Activated CD8-positive, alpha-beta T cell treated with anti-CD3 and anti-CD28 coated beads for 36 hours (primary cell): ENCODE data around the gene FEM1B. TPM values are rescaled to one million over a fixed set of nuclear protein-coding genes. Genes with fewer than 3 reads are reported as not detected.

Source experiments
- ATAC-seq: fragments of 200-7000 bp; cut with Tn5 transposase; one replicate; pipeline ENCODE4 v1.10.0; 2021; ENCODE audit warnings: mild to moderate bottlenecking, moderate library complexity
- CTCF ChIA-PET: fragments of 350-600 bp; sonication (Branson Sonifier 250); formaldehyde crosslinking; loops from one replicate; lab custom pipeline; 2021; ENCODE audit warnings: antibody characterized with exemption; lab: Charles Lee
- POLR2A ChIA-PET: fragments of 350-600 bp; sonication (Branson Sonifier 250); formaldehyde crosslinking; loops from one replicate; lab custom pipeline; 2021; ENCODE audit warnings: antibody characterized with exemption; lab: Charles Lee
- DNase-seq: peaks from one replicate; pipeline ENCODE4 v3.0.0-alpha.2; 2020
- H3K27ac Mint-ChIP-seq: one replicate; pipeline ENCODE4 v1.8.0; 2021; ENCODE audit warnings: mild to moderate bottlenecking, mixed read lengths
- H3K27me3 Mint-ChIP-seq: one replicate; pipeline ENCODE4 v1.8.0; 2021; ENCODE audit warnings: mixed read lengths
- H3K36me3 Mint-ChIP-seq: one replicate; pipeline ENCODE4 v1.8.0; 2021; ENCODE audit warnings: low read depth, mixed read lengths
- H3K4me1 Mint-ChIP-seq: one replicate; pipeline ENCODE4 v1.8.0; 2021; ENCODE audit warnings: low read depth, mixed read lengths
- H3K4me3 Mint-ChIP-seq: one replicate; pipeline ENCODE4 v1.8.0; 2021; ENCODE audit warnings: mild to moderate bottlenecking, moderate library complexity, mixed read lengths
- H3K9me3 Mint-ChIP-seq: one replicate; pipeline ENCODE4 v1.8.0; 2021; ENCODE audit warnings: mixed read lengths
- intact Hi-C: fragments of 100-400 bp; cut with micrococcal nuclease; formaldehyde crosslinking; loops from one replicate; pipeline ENCODE4 v1.10.0; 2022
- total RNA-seq, 2 experiments: library from RNA; stranded (reverse); gene quantifications; one replicate each; pipeline ENCODE4 v1.2.3, GENCODE V29; 2021
- TF ChIP-seq, protein P1 (sequence below): fragments of 200-600 bp; IDR thresholded peaks from one replicate; pipeline ENCODE4 v1.8.0; 2022; ENCODE audit warnings: antibody characterized with exemption, mild to moderate bottlenecking

Gene FEM1B
- total RNA-seq, 2 experiments from 2014 or later, result 37.1 to 44.4 TPM

DNA sequence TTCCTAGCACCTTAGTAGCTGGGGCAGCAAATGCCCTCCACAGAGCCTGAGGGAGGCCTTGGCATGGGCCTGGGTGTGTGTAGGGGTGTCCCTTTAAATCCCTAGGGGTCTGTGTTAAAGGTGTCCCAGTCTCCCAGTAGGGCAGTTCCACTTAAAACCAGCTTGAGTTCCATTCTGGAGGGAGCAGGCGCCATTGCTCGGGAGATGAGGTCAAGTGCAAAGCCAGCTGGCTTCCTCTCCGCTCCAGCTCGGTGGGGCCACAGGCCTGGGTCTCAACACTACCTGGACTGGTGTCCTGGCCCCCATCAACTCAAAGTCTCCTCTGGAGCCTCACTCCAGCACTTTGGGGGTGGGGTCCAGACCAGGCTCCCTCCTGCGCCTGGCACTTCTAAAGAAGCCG is 25.2 kb downstream of the FEM1B start:
- H3K4me3 Mint-ChIP-seq, result no peak overlapping the region
- ChIA-PET CTCF (interaction anchor here (1.1 to 1.5 kb wide), 5 partner anchors 22 to 94 kb away, joined by 3 to 4 read pairs (median 3); no protein-coding TSS in a partner anchor), POLR2A (interaction anchor here (1.8 kb wide), 1 partner anchor 25 kb away, joined by 4 read pairs; the partner anchor contains the start of gene FEM1B)
- intact Hi-C loops, result no loop called here
- H3K36me3 Mint-ChIP-seq, result peaks cover 2% of the 10 kb centered on the region
- ATAC-seq (no peak), DNase-seq (no peak)
- H3K27ac Mint-ChIP-seq, result no peak overlapping the region
- TF ChIP-seq, protein P1, sequence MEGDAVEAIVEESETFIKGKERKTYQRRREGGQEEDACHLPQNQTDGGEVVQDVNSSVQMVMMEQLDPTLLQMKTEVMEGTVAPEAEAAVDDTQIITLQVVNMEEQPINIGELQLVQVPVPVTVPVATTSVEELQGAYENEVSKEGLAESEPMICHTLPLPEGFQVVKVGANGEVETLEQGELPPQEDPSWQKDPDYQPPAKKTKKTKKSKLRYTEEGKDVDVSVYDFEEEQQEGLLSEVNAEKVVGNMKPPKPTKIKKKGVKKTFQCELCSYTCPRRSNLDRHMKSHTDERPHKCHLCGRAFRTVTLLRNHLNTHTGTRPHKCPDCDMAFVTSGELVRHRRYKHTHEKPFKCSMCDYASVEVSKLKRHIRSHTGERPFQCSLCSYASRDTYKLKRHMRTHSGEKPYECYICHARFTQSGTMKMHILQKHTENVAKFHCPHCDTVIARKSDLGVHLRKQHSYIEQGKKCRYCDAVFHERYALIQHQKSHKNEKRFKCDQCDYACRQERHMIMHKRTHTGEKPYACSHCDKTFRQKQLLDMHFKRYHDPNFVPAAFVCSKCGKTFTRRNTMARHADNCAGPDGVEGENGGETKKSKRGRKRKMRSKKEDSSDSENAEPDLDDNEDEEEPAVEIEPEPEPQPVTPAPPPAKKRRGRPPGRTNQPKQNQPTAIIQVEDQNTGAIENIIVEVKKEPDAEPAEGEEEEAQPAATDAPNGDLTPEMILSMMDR, result no peak
- peaks cover 1% of the 10 kb centered on the region for H3K27me3 Mint-ChIP-seq
- H3K4me1 Mint-ChIP-seq, result peaks cover 36% of the 10 kb centered on the region
- no peaks in the 10 kb centered on the region for H3K9me3 Mint-ChIP-seq

- ChIA-PET POLR2A (interaction anchor here (1.8 kb wide), 1 partner anchor 26 kb away, joined by 4 read pairs; the partner anchor contains the start of gene FEM1B), CTCF (interaction anchor here (1.1 to 1.3 kb wide), 4 partner anchors 22 to 93 kb away, joined by 3 to 4 read pairs (median 3); no protein-coding TSS in a partner anchor)
- Mint-ChIP-seq H3K9me3 (no peaks in the 10 kb centered on the region), H3K27me3 (peaks cover 1% of the 10 kb centered on the region), H3K4me3 (no peak overlapping the region), H3K4me1 (peaks cover 32% of the 10 kb centered on the region), H3K27ac (no peak overlapping the region), H3K36me3 (no peaks in the 10 kb centered on the region)
- TF ChIP-seq, protein P1, result no peak
- no peak for ATAC-seq
- intact Hi-C loops, result no loop called here
- no peak for DNase-seq
Observed at GRCh38 chr15:68303134-68303533, 25.6 kb downstream of the FEM1B start.

DNA sequence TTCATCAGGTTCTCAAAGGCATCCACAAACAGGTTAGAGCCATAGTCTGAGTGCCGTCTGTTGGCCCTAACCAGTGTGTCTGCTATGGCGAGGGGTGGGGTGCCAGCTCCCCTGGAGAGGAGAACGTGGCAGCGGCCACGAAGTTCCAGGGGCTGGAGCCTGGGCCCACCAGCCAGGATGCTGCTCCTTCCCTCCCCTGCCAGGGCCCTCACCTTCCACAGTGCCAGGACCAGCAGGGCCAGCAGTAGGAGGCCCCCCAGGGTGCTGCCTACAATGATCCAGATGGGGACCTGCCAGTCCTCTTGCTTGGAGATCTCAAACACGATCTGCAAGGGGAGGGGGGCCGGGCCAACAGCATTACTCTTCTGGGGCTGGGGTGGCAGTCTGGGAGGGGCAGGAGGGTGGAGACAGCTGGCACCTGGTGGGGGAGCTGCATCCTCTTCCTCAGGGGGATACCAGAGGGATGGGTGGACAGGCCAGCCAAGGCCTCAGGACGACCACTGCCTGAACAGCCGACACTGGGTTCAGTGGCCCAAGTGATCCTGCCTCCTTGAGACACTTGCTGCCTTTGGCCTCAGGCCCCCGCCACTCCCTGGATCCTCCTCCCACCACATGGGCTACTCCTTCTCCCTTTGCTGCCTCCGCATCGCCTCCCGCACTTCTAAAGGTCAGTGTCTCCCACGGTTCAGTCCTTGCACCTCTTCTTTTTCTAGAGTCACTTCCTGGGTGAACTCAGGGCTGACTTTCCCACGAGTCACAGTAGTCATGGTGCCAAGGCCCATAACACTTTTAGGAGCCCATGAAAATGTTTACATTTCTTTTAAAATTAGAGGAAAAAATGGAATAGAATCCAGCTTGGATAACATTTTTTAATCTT is 26.3 kb downstream of the FEM1B start:
- CTCF ChIA-PET, result interaction anchor here (0.7 to 4.4 kb wide), 7 partner anchors 9 to 92 kb away, joined by 3 to 85 read pairs (median 3); no protein-coding TSS in a partner anchor

DNA sequence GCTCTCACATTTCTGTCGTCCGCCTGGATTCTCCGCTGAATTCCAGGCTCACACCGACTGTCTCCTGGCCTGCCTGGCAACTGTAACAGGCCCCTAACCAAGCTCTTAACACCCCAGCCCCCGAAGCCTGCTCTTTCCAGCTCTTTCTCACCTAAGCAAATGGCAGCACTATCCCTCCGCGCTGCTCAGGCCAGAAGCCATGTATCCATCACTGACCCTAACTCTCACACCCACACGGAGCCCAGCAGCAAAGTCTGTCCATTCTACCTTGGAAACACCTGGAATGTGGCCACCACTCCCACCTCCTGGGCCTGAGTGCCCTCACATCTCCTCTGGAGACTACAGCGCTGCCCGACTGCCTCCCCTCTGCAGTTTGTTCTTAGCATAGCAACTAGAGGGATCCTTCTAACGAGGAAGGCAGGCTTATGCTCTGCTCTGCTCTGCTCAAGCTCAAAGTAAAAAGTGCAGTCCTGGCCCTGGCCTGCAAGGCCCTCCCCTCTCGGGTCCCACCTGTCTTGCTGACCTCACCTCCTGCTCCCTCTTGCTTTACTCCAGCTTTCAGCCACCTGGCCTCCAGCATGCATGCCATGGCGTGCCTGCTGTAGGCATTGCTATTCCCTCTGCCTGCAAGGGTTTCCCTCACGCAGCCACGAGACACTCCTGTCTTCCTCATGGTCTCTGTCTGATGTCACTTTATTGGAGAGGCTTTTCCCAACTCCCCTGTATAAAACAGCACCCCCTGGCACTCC is 27.2 kb downstream of the FEM1B start:
- intact Hi-C loops, result no loop called here
- TF ChIP-seq, protein P1, result no peak
- ATAC-seq (no peak), DNase-seq (no peak)
- peaks cover 17% of the 10 kb centered on the region for H3K4me1 Mint-ChIP-seq
- peaks cover 1% of the 10 kb centered on the region for H3K27me3 Mint-ChIP-seq
- POLR2A ChIA-PET, result interaction anchor here (1.0 kb wide), 1 partner anchor 77 kb away, joined by 3 read pairs; no protein-coding TSS in a partner anchor
- no peak overlapping the region for H3K4me3 Mint-ChIP-seq
- CTCF ChIA-PET, result interaction anchor here (0.7 to 4.4 kb wide), 7 partner anchors 10 to 89 kb away, joined by 3 to 85 read pairs (median 11); partner anchors contain the start of gene FEM1B
- H3K9me3 Mint-ChIP-seq, result no peaks in the 10 kb centered on the region
- H3K27ac Mint-ChIP-seq, result no peak overlapping the region
- no peaks in the 10 kb centered on the region for H3K36me3 Mint-ChIP-seq

More for the DNA sequence above, 26.3 kb downstream of the FEM1B start:
- DNase-seq, result no peak
- POLR2A ChIA-PET, result interaction anchor here (1.0 to 1.8 kb wide), 2 partner anchors 26 to 78 kb away, joined by 3 to 4 read pairs; partner anchors contain the start of gene FEM1B
- intact Hi-C loops, result no loop called here
- no peak for ATAC-seq
- TF ChIP-seq, protein P1, result no peak
- Mint-ChIP-seq H3K4me3 (no peak overlapping the region), H3K27ac (no peak overlapping the region), H3K4me1 (peaks cover 26% of the 10 kb centered on the region), H3K27me3 (peaks cover 1% of the 10 kb centered on the region), H3K36me3 (no peaks in the 10 kb centered on the region), H3K9me3 (no peaks in the 10 kb centered on the region)
